Sigmoid colon (tissue), 7 donors: Measurements from ENCODE around the gene PHC3. TPM values are rescaled to one million over a fixed set of nuclear protein-coding genes. Genes with fewer than 3 reads are reported as not detected.

Experiments used
- DNase-seq: peaks from one replicate; pipeline ENCODE4 v3.0.0-alpha.2; 2019
- H3K27ac ChIP-seq, 4 donors: fragments of 200-600 bp; sonication (generic); one replicate each; pipeline ENCODE4 v1.5.1; 2016 to 2019; ENCODE audit warnings: mild to moderate bottlenecking in 1 of 4
- H3K27me3 ChIP-seq, 3 donors: fragments of 200-600 bp; sonication (generic); one replicate each; pipeline ENCODE4 v1.5.1; 2019; ENCODE audit warnings: mild to moderate bottlenecking in 1 of 3
- H3K36me3 ChIP-seq, 4 donors: fragments of 200-600 bp; sonication (generic); one replicate each; pipeline ENCODE4 v1.5.1; 2016 to 2019
- H3K4me1 ChIP-seq, 4 donors: fragments of 200-600 bp; sonication (generic); one replicate each; pipeline ENCODE4 v1.5.1; 2017 to 2019
- H3K4me3 ChIP-seq, 4 donors: fragments of 200-600 bp; sonication (generic); one replicate each; pipeline ENCODE4 v1.5.1; 2017 to 2019; ENCODE audit warnings: mild to moderate bottlenecking in 2 of 4, moderate library complexity in 1 of 4
- H3K9me3 ChIP-seq, 4 donors: fragments of 200-600 bp in 3 of 4; sonication (generic) in 3 of 4; one replicate each; pipeline versions ENCODE4 v1.5.1 to v1.6.1; 2013 to 2019
- CTCF ChIP-seq, 4 experiments: fragments of 450-650 bp in 3 of 4; fragments of 200-600 bp in 1 of 4; IDR thresholded peaks; one replicate each; pipeline ENCODE4 v1.5.1; 2016 to 2019; ENCODE audit warnings: antibody characterized with exemption in 4 of 4, mild to moderate bottlenecking in 3 of 4, moderate library complexity in 2 of 4
- EP300 ChIP-seq, 4 donors: sonication (generic); formaldehyde crosslinking; IDR thresholded peaks; one replicate each; pipeline ENCODE4 v1.6.1; 2017; ENCODE audit warnings: antibody characterized with exemption in 4 of 4
- POLR2A ChIP-seq, 2 donors: fragments of 450-650 bp; IDR thresholded peaks; one replicate each; pipeline ENCODE4 v1.6.1; 2016; ENCODE audit warnings: antibody characterized with exemption in 2 of 2, mild to moderate bottlenecking in 2 of 2, moderate library complexity in 2 of 2
- POLR2AphosphoS5 ChIP-seq, 4 donors: sonication (generic); formaldehyde crosslinking; IDR thresholded peaks; one replicate each; pipeline ENCODE4 v1.6.1; 2017; ENCODE audit warnings: antibody characterized with exemption in 4 of 4
- WGBS, 2 donors: extraction: QIAGEN DNeasy Blood & Tissue Kit; methylation state at CpG; one replicate each; pipeline ENCODE4 v1.1.7; 2013; 5-methylcytosine and 5-hydroxymethylcytosine counted together
- intact Hi-C: fragments of 100-400 bp; cut with DNase I; formaldehyde crosslinking; loops from one replicate; pipeline ENCODE4 v1.15.1; 2023
- polyA plus RNA-seq, 3 donors: library from polyadenylated mRNA; stranded (reverse); fragments of 200-250 nt; gene quantifications; one replicate each; pipeline ENCODE4 v1.2.3, GENCODE V29; 2013
- total RNA-seq, 4 donors: library from RNA; depleted of rRNA; stranded (reverse); fragments of >200 nt; gene quantifications; one replicate each; pipeline ENCODE4 v1.1.0, GENCODE V29; 2016
- donor health status: healthy with polysubstance abuse.
- donor health status: Bipolar disorder and iron deficiency.
- donor health status: healthy.

Gene PHC3
- total and polyA plus RNA-seq, 7 donors, result 3.0 to 85.9 (median 56.4) TPM

DNA sequence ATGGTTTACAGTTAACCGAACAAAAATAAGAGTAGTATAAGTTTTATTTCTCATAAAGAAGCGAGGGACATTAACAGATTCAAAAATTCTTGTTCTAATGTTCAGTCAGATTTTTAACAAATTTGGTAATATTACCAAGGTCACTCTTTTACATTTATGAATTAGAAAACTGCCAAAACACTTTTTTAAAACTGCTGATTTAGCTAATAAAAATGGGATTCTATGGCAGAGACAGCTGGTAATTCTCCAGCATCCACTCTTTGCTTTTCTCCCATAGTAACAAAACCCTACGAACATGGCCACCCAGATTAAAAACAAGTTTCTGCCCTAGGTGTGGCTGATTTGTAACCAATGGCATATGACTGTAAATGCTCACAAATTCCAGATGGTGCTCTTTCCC is 72.6 kb downstream of the PHC3 start:
- Histone ChIP-seq H3K36me3 (peaks cover 0 to 80% (median 15%) of the 10 kb centered on the region in 4 donors), H3K9me3 (no peaks in the 10 kb centered on the region), H3K4me3 (no peak overlapping the region), H3K27me3 (no peaks in the 10 kb centered on the region), H3K4me1 (no peaks in the 10 kb centered on the region), H3K27ac (no peak overlapping the region)
- TF ChIP-seq POLR2AphosphoS5 (IDR thresholded peaks at IDR 0.05) (no peak), CTCF (IDR thresholded peaks at IDR 0.05) (no peak), POLR2A (IDR thresholded peaks at IDR 0.05) (no peak), EP300 (IDR thresholded peaks at IDR 0.05) (no peak)
- 91 to 93% methylated on average over 3 of the region's 3 CpGs for WGBS, 2 donors
- intact Hi-C loops, result no loop called here
- DNase-seq, result no peak

DNA sequence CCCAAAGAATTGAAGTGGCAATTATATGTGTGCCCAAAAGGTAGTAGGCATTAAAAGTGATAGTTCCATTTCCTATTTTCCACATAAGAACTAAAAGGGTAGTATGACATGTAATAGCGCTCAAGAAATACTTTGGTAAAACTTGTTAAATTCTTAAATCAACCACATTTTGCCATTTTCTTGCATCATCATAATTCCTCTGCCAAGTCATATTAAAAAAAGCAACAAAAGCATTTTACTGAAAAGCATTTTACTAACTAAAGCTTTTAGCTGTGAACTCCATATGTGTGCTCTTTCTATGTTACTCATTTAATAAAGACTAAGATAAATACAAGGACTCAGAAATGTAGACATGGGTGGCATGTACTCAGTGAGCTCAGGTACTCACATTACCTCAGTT is 73.6 kb downstream of the PHC3 start:
- no peak overlapping the region for H3K4me3 ChIP-seq
- H3K4me1 ChIP-seq, result no peaks in the 10 kb centered on the region
- WGBS, 2 donors, result 98 to 99% methylated on average over 1 of the region's 1 CpG
- H3K9me3 ChIP-seq, result no peaks in the 10 kb centered on the region
- no peaks in the 10 kb centered on the region for H3K27me3 ChIP-seq
- intact Hi-C loops, result no loop called here
- peaks cover 0 to 80% (median 13%) of the 10 kb centered on the region in 4 donors for H3K36me3 ChIP-seq
- no peak for DNase-seq
- H3K27ac ChIP-seq, result no peak overlapping the region
- TF ChIP-seq EP300 (IDR thresholded peaks at IDR 0.05) (no peak), POLR2AphosphoS5 (IDR thresholded peaks at IDR 0.05) (no peak), CTCF (IDR thresholded peaks at IDR 0.05) (no peak), POLR2A (IDR thresholded peaks at IDR 0.05) (no peak)

- Histone ChIP-seq H3K4me3 (no peak overlapping the region), H3K36me3 (peaks cover 4 to 90% (median 38%) of the 10 kb centered on the region in 4 donors), H3K4me1 (no peaks in the 10 kb centered on the region), H3K9me3 (no peaks in the 10 kb centered on the region), H3K27me3 (no peaks in the 10 kb centered on the region), H3K27ac (no peak overlapping the region)
- no peak for DNase-seq
- TF ChIP-seq POLR2A (IDR thresholded peaks at IDR 0.05), result no peak
- no peak for TF ChIP-seq POLR2AphosphoS5 (IDR thresholded peaks at IDR 0.05)
- no peak for TF ChIP-seq CTCF (IDR thresholded peaks at IDR 0.05)
- TF ChIP-seq EP300 (IDR thresholded peaks at IDR 0.05), result no peak
- intact Hi-C loops, result no loop called here
- WGBS, 2 donors, result 96 to 97% methylated on average over 8 of the region's 8 CpGs
Measured at GRCh38 chr3:170102431-170102830, 79.1 kb downstream of the PHC3 start.

DNA sequence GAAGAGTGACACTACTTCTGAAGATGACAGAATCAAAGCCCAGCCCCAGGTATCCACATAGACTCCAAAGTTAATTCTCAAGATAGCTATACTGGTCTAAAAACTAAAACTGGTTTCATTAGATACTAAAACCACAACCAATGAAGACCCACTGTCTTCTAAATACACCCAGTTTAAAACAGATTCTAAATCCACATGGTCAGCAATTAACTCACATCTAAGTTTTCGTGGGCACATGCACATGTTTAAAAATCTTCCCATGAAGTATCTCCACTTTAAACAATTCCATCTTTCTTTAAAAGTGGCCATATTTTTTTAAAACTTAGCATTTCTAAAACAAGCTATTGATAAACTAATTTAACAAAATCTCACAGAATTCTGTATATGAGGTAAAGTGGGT is 80.6 kb downstream of the PHC3 start:
- Histone ChIP-seq H3K4me3 (no peak overlapping the region), H3K36me3 (peaks cover 0 to 94% (median 45%) of the 10 kb centered on the region in 4 donors), H3K27ac (no peak overlapping the region), H3K27me3 (no peaks in the 10 kb centered on the region), H3K4me1 (no peaks in the 10 kb centered on the region), H3K9me3 (no peaks in the 10 kb centered on the region)
- TF ChIP-seq POLR2AphosphoS5 (IDR thresholded peaks at IDR 0.05) (no peak), EP300 (IDR thresholded peaks at IDR 0.05) (no peak), POLR2A (IDR thresholded peaks at IDR 0.05) (no peak), CTCF (IDR thresholded peaks at IDR 0.05) (no peak)
- WGBS, 2 donors, result 93 to 96% methylated on average over 1 of the region's 1 CpG
- DNase-seq, result no peak
- intact Hi-C loops, result no loop called here

GRCh38 chr3:170098753-170099152 is 82.8 kb downstream of the PHC3 start:
- Histone ChIP-seq H3K27me3 (no peaks in the 10 kb centered on the region), H3K4me3 (no peak overlapping the region), H3K27ac (no peak overlapping the region), H3K4me1 (no peaks in the 10 kb centered on the region), H3K36me3 (peaks cover 0 to 100% (median 42%) of the 10 kb centered on the region in 4 donors), H3K9me3 (no peaks in the 10 kb centered on the region)
- no peak for TF ChIP-seq POLR2A (IDR thresholded peaks at IDR 0.05)
- no peak for TF ChIP-seq POLR2AphosphoS5 (IDR thresholded peaks at IDR 0.05)
- no peak for TF ChIP-seq CTCF (IDR thresholded peaks at IDR 0.05)
- TF ChIP-seq EP300 (IDR thresholded peaks at IDR 0.05), result no peak
- DNase-seq, result no peak
- WGBS, 2 donors, result 82 to 83% methylated on average over 1 of the region's 1 CpG
- intact Hi-C loops, result loop anchor here (5.0 to 10.0 kb wide), 2 partner anchors 74 to 304 kb away; no protein-coding TSS in a partner anchor
